HG03039 (cell line): ENCODE data around the gene CCDC182.

ENCODE experiments used
- ATAC-seq: cut with Tn5 transposase; IDR thresholded peaks from one replicate; pipeline ENCODE4 v1.9.1; 2021; ENCODE audit warnings: mild to moderate bottlenecking, moderate library complexity; ENCODE audit not compliant: unreplicated experiment

Gene CCDC182

DNA sequence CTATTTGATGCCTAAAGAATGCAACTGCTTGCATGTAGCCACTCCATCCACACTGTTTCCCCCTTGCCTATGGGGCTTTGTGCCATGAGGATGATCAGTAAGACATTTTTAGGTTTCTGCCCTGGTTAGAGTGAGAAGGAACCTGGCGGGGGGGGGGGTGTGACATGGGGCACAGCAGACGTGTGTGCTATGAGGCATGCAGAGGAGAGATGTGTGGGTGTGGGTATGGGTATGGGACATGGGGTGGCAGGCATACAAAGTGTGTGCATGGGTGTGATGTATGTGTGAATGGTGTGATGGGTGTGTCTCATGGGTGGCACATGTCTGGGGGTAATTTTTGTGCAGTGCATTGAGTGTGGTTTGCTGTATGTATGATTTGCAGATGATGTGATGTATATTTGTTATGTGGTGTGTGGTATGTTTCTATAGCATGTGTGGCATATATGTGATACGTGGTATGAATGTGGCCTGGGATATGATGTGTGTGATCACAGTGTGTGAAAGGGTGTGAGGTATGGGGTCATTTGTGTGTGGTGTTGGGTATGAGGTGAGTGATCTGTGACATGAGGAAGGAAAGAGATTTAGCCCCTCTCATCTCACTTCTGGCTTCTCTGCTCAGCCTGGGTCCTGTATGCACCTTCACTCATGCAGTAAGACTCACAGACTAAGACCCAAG is 14.9 kb downstream of the CCDC182 start:
- ATAC-seq, result no peak

DNA sequence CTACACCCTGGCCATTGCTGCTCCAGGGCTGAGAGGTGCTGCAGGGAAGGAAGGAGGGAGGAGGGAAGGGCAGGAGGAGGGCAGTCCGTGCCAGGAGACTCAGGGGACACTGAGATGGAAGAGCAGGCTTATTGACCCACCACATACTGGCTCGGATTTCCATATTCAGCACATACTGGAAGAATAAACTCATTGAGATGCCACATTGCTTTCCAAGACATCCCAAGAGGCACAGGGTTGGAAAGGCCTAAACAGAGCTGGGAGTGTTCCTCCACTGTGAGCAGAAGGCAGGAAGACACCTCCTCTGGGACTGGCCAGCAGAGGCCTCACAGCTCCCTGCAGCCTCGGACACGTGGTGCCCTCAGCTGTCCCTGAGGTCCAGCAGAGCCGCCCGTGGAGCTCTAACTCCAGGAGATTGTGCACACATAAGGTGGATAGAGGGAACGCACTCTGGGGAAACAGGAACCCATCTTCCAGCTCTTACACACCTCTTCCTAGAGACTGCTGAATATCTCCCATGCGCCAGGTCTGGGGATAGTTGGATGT is 17.4 kb downstream of the CCDC182 start:
- ATAC-seq, result no peak

DNA sequence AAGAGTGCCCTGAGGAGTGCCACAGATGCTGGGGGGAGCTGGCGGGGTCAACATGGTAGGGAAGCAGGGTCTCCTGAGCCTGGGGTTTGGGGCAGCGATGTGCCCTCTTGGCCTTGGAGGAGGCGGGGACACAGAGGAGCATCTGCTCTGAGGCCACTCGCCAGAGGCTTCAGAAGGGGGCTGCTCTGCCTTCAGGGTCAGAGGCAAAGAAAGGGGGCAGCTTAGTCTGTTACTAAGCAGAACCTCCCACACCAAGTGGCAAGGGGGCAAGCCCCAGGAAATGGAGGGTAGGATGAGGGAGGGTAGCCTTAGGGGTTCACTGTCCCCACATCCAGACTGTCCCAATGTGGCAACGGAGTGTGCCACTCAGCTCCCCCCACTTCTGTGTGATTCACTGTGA is 18.3 kb downstream of the CCDC182 start:
- ATAC-seq, result no peak

DNA sequence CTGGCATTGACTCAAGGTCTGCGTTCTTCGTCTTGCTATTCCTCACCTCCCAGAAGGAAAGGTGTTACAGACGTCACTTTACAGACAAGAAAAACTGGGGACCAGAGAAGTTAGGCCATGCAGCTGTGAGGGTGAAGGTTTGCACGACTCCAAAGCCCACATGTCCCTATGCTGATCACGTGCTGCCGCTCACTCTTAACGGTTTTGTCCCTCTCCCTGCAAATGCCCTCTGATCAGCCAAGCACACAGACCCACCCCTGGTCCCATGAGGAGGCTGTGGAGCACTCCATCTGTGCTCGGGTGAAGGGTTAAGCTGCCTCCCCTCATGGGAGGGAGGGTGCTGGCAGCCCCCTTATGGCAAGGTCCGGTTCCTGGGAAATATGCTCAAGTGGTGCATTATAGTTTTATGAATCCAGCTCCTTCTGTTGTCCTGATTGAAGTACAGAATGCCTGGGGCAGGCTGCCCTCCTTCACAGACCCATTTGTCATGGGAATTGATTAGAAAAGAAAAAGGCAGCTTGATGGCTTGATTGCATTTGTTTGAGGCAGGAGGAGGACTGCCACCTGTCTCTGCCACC is 18.8 kb downstream of the CCDC182 start:
- ATAC-seq, result no peak

DNA sequence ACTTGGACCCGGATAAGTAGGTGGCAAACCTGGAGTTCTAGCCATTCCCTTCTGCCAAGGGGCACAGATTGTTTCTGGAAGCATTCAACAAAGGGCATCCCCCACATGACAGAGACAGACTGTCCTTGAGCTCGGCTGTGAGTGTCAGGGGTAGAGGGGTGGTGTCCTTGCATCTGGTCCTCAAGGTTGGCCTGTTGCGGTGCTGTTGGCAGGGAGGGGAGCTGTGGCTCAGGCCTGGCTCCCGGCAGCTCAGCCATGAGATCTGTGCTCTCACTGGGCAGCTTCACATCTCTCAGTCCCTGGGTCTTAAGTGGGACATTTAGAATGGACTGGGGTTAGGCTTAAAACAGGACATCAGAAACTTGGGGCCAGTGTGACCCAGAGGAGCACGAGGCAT is 20.4 kb downstream of the CCDC182 start:
- no peak for ATAC-seq

DNA sequence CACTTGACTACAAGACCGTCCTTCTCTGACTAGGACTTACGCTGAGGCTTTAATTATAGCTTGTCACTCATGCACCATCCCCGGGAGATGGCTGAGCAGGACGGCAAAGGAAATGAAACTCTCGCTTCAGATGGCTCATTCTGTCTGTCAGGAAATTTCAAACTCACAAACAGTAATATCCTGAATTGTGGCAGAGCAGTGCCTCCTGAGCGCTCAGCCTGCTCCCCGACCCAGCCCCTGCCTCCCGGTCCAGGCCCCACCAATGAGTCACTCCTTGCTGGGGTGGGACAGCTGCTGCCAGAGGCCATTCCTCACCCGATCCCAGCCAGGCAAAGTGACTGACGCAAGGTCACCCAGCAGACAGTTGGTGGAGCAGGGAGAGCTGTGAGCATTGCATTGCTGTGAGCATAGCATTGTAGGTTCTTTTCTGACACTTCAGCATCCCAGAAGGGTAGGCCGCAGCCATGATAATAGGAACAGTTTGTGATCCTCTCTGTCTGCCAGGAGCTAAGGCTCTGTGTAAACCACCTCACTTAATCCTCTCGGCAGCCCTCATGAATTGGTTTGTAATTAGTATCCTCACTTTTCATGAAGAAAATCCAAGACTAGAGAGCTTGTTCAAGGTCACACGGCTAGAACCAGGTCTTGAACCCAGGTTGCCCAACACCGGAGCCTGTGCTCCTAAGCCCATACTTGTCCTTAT is 20.9 kb downstream of the CCDC182 start:
- no peak for ATAC-seq

DNA sequence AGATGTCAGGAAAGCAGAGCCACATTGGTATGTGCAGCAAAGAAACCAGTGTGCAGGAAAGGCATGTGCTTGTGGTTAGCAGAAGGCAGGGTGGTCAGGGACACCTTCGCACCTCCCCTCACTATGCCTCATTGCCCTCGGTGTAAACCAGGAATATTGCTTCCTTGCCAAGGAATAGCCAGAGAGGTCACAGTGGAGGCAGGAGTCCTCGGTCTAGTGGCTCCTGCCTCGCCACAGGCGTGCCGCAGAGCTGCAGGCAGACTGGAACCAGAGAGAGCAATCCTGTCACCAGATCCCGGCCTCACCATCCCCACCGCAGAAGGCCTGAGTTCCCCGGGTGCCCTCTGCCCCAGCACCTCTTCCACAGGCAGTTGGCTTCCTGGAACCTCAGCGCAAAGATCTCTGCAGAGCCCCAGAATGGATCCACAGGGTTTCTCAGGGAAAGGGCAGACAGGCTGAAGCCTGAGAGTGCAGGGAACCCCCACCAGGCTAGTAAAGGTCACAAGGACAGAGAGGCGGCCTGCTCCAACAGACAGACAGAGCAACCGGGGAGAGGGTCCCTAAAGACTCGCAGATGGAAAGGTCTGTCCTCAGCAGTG is 21.6 kb downstream of the CCDC182 start:
- no peak for ATAC-seq

DNA sequence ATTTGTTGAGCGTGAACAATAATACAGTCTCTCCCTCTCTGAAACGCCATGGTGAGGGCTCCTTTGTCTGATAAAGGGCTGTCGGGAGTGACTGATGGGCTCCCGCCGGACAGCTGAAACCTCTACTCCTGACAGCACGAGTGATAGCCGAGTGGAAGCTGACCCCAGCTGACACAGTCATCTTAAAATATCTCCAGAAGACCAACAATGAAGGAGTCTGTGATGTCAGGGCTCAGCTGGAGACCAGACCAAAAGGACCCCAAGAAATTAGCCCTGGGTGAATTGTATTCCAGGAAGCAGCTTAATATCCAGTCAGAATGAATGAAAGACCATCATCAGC is 22.4 kb downstream of the CCDC182 start:
- ATAC-seq, result no peak

DNA sequence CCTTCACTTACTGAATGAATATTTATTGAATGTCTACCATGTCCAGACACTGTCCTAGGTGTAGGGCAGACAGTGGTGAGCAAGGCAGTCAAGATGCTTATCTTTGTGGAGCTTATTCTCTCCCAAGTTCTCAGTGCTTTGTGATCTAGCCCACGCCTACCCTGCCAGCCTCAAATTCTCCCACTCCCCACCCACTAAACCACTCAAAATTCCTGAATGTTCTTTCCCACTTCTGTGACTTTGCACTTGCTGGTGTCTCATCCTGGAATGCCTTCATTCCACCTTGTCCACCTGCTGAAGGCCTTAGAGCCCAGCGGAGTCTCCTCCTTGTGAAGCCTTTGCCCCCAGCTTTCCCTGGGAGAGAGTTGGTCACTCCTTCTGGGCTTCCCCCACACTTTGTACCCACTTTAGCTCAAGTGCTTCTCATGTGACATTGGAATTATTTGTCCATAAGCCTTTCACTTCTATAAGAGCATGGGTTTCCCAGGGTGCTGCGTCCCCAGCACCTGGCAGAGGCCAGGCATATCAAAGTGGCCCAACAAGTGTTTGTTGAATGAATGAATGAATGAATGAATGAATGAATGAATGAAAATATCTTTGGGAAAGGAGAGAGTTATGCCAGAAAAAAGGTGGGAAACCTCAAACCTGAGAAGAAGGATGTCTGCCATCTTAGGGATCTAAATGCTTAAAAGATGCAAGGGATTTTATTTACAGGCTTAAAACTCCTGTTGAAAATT is 23.0 kb downstream of the CCDC182 start:
- ATAC-seq, result no peak

DNA sequence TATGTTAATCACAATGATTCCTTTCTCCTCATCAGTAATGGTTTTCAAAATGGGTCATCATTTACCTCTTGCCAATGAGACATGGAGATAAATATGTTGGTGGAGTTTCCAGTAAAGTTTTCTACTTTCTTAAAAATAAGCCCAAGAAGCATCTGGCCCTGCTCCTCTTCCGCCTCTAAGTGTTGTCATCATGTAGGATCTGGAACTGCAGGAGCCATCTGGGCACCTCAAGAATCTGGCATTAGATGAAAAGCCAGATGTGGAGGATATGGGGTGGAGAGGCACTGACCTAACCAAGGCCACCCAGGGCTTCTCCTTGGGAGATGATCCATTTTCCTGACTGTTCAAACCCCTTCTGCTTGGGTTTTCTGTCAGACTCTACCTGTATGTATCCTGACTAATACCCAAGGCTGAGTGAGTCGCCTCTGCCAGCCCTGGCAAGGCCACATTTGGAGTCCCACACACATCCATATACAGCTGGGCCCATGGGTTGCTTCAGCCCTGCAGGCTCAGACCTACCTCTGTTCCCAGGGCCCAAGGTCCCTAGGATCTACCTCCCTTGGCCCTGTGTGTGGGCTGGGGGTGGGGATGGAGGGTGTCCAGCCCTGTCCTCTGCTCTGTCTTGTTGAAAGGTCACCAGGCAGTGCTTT is 24.6 kb downstream of the CCDC182 start:
- no peak for ATAC-seq

DNA sequence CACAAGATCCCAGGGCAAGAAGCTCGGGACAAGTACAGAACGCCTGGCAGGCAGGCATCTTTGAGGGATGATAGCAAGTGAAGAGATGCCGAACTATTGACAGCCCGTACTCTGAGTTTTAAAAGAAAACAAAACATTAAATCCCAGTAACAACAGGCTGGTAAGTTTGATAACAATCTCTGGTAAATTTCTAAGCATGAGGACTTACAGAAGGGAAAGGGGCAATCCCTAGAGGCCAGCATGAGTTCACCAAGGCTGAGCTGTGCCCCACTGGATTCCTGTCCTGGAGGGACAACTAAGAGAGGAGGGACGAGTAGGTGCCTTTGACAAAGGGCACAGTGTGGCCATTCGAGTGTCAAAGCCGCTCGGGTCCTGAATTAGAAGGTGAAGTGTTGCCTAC is 26.2 kb downstream of the CCDC182 start:
- no peak for ATAC-seq

DNA sequence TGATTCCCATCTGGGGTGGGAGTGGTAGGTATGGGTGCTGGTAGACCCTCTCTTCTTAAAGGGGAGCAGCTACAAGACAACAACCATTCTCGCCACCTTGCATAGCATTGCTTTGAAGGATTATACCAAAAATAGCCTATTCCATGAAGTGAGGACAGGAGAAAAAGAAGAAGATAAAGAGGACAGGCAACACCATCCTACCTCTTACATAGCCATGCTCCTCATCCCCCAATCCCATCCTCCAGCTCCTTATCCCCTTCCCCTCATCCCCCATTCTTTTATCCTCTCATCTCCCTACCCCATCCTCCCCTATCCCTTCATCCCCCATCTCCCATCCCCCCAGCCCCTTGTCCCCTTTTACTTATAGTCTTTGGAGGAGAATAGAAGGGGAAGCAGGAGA is 29.1 kb downstream of the CCDC182 start:
- ATAC-seq, result no peak

DNA sequence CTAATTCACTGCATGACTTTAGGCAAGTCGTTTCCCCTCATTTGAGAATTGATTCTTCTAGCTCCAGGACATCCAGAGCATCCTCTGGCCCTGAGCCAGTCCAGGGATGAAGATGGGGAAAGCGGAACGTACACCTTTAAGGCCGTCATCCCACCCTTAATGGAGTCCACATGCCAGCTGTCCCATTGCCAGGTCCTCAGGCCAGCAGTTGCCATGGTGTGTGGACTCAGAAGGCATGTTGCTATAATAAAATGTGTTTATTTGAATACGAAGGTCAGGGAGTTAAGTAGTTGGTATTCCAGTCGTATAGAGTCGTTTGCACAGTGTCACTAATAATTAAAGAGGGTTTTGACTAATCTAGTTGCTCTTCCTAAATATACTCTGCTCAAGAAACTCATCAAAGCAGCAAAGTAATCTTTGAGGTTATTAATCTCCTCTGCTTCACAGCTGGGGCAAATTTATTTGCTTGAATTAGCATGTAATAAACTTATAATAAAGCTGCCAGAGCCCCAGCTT is 30.4 kb downstream of the CCDC182 start:
- ATAC-seq, result no peak

DNA sequence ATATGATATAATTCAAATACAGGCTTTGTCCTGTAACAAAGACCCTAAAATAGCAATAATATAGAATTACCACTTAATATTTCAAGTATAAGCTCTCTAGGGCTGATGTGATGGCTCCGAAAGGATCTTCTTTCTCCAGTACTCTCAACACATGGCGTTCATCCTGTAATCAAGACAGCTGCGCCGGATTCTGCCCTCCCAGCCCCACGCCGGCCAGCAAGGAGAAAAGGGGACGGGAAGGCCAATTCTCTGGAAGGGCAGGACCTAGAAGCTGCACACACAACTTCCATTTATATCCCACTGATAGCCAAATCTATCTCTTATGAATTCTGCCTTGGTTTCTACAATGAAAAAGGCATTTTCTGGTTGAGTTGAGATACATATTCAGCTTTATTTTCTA is 32.0 kb downstream of the CCDC182 start:
- no peak for ATAC-seq

DNA sequence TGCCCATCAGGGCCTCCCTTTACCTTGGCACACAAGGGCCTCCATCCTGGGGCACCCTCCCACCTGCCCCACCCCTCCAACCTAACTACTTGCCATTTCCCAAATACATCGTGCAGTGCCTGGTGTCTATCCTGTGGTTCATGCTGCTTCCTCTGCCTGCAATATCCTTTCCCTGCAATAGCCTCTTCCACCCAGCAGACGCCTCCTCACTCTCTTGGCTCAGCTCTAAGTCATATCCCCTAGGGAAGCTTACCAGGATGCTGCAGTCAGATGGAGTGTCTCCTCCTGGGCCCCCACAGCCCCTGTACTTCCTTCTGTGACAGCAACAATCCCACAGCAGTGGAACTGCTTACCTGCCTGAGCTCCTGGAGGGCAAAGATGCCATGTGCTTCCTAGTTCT is 36.7 kb downstream of the CCDC182 start:
- no peak for ATAC-seq

DNA sequence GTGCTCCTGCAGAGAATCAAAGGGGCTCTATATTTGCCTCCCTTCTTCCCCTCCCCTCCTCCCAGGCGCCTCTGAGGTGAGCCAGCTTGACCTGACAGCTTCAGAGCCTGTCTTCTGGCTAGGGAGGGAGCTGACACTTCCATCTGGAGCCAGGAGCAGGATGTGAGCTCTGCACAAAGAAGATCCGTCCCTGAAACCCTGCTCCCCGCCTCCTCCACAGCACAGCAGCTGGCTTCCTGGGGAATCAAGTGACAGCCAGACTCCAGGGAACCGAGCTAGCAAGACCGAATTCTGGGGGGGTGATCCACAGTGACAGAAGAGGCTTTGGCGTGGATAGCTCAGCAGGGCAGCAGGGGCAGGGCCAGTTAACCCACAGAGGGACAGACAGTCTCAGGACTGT is 37.2 kb downstream of the CCDC182 start:
- no peak for ATAC-seq

DNA sequence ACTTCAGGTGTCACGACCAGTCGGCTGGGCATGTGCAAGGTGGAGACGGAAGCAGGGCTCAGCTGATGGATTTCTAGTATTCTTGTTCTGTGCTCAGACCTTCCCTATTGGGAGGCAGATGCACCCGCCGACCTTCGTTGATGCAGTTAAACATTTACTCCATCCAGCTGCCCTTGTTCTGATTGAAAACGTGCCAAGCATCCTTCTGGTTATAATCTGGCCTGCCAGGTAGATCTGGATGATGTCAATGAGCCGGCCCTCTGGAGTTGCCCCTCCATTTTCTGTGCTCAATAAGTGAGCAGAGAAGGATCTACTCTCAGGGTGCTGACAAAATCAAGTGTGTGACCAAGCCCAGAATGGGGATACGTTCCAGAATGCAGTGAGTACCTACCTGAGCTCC is 38.3 kb downstream of the CCDC182 start:
- no peak for ATAC-seq

DNA sequence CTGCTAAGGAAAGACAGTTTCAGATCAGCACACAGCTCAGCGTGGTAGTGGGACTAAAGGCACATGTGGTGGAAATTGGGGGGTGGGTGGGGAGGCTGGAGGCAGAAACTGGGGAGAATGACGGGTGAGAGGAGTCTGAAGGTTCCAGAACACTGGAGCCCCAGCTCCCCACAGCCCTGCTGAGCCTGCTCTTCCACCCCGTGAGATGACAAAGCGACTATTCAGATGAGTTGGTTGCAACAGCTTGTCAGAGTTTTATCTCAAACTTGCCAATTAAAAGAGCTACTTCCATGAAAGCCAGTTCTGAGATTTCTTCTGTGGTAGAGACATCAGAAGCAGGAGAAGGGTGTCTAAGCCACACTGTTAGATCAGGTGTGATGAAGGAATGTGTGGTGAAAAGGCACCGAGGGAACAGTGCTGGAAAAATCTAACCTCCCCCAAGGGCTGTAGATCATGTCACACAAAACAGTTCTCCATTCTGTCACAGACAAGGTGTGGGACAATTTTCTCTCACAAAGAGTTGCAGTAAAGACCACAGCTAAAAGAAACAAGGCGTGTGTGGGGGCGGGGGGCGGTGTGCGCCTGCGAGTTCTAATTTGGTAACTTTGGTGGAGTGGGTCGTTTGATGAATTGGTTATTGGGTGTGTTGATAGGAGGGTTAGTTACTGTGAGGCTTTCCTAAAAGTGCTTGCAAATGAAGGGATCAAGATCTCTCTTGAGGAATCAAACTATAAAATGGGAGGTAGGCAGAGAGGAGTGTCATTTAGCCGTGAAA is 39.0 kb downstream of the CCDC182 start:
- ATAC-seq, result no peak

DNA sequence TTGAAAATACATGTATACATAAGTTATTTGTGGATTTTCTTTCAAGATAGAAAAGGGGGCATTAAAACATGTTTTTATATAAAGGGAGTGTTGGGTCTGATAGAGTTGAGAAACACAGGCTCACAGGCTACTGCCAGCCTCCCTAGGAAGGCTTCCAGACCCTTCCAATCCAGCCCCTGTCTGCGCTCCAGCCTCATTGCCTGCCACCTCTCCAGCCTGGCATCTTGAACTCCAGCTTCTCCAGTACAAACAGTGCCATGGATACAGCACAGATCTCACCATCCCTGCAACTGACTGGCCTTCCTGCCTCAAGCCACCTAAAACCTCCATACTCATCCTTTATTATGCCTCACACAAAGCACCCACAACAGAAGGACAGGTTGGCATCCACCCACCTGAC is 40.7 kb downstream of the CCDC182 start:
- no peak for ATAC-seq

DNA sequence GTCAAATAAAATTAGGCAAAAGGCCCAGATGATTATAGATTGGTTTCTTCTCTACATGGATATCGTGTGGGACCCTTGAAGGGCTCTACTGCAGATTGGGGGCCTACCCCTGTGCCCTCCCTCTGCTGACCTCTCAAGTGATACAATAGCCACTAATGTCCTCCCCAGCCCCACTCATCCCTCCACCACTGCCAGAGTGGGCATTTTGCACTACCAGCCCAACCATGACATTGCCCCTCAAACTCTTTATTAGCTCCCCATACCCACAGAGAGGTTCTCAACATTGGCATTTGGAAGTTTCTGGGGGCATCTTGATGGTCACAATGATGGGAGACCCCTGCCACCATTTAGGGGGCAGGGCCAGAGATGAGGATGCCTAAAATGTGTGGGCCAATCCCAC is 41.8 kb downstream of the CCDC182 start:
- no peak for ATAC-seq
